Sigmoid colon (tissue), 7 donors: ENCODE measurements around the gene ACTN1. TPM values are rescaled to one million over a fixed set of nuclear protein-coding genes. Genes with fewer than 3 reads are reported as not detected.

Experiments
- DNase-seq: peaks from one replicate; pipeline ENCODE4 v3.0.0-alpha.2; 2019
- H3K27ac ChIP-seq, 4 donors: fragments of 200-600 bp; sonication (generic); one replicate each; pipeline ENCODE4 v1.5.1; 2016 to 2019; ENCODE audit warnings: mild to moderate bottlenecking in 1 of 4
- H3K27me3 ChIP-seq, 3 donors: fragments of 200-600 bp; sonication (generic); one replicate each; pipeline ENCODE4 v1.5.1; 2019; ENCODE audit warnings: mild to moderate bottlenecking in 1 of 3
- H3K36me3 ChIP-seq, 4 donors: fragments of 200-600 bp; sonication (generic); one replicate each; pipeline ENCODE4 v1.5.1; 2016 to 2019
- H3K4me1 ChIP-seq, 4 donors: fragments of 200-600 bp; sonication (generic); one replicate each; pipeline ENCODE4 v1.5.1; 2017 to 2019
- H3K4me3 ChIP-seq, 4 donors: fragments of 200-600 bp; sonication (generic); one replicate each; pipeline ENCODE4 v1.5.1; 2017 to 2019; ENCODE audit warnings: mild to moderate bottlenecking in 2 of 4, moderate library complexity in 1 of 4
- H3K9me3 ChIP-seq, 4 donors: fragments of 200-600 bp in 3 of 4; sonication (generic) in 3 of 4; one replicate each; pipeline versions ENCODE4 v1.5.1 to v1.6.1; 2013 to 2019
- EP300 ChIP-seq, 4 donors: sonication (generic); formaldehyde crosslinking; IDR thresholded peaks; one replicate each; pipeline ENCODE4 v1.6.1; 2017; ENCODE audit warnings: antibody characterized with exemption in 4 of 4
- POLR2A ChIP-seq, 2 donors: fragments of 450-650 bp; IDR thresholded peaks; one replicate each; pipeline ENCODE4 v1.6.1; 2016; ENCODE audit warnings: antibody characterized with exemption in 2 of 2, mild to moderate bottlenecking in 2 of 2, moderate library complexity in 2 of 2
- POLR2AphosphoS5 ChIP-seq, 4 donors: sonication (generic); formaldehyde crosslinking; IDR thresholded peaks; one replicate each; pipeline ENCODE4 v1.6.1; 2017; ENCODE audit warnings: antibody characterized with exemption in 4 of 4
- WGBS, 2 donors: extraction: QIAGEN DNeasy Blood & Tissue Kit; methylation state at CpG; one replicate each; pipeline ENCODE4 v1.1.7; 2013; 5-methylcytosine and 5-hydroxymethylcytosine counted together
- intact Hi-C: fragments of 100-400 bp; cut with DNase I; formaldehyde crosslinking; loops from one replicate; pipeline ENCODE4 v1.15.1; 2023
- polyA plus RNA-seq, 3 donors: library from polyadenylated mRNA; stranded (reverse); fragments of 200-250 nt; gene quantifications; one replicate each; pipeline ENCODE4 v1.2.3, GENCODE V29; 2013
- total RNA-seq, 4 donors: library from RNA; depleted of rRNA; stranded (reverse); fragments of >200 nt; gene quantifications; one replicate each; pipeline ENCODE4 v1.1.0, GENCODE V29; 2016
- TF ChIP-seq, protein P1 (sequence below), 4 experiments: fragments of 450-650 bp in 3 of 4; fragments of 200-600 bp in 1 of 4; IDR thresholded peaks; one replicate each; pipeline ENCODE4 v1.5.1; 2016 to 2019; ENCODE audit warnings: antibody characterized with exemption in 4 of 4, mild to moderate bottlenecking in 3 of 4, moderate library complexity in 2 of 4
- donor health status: healthy with polysubstance abuse.
- donor health status: Bipolar disorder and iron deficiency.
- donor health status: healthy.

The ACTN1 gene
- total and polyA plus RNA-seq, 7 donors: 20.1 to 1,069 (median 372) TPM

DNA sequence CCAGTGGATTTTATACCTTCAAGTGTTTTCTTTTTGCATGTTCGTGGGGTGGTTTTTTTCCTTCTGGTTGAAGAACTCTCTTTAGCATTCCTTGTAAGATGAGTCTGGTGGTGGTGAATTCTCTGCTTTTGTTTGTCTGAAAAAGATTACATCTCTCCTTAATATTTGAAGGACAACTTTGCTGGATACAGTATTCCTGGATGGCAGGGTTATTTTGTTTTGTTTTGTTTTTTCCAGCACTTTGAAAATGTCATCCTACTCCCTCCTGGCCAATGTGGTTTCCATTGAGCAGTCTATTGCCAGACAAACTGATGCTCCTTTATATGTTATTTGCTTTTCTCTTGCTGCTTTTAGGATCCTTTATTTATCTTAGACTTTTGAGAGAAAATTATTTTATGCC is 143.0 kb downstream of the ACTN1 start:
- Histone ChIP-seq H3K27me3 (no peaks in the 10 kb centered on the region), H3K4me3 (no peak overlapping the region), H3K36me3 (no peaks in the 10 kb centered on the region), H3K4me1 (peaks cover 0 to 9% (median 6%) of the 10 kb centered on the region in 4 donors), H3K27ac (no peak overlapping the region), H3K9me3 (peaks cover 0 to 6% (median 4%) of the 10 kb centered on the region in 4 donors)
- TF ChIP-seq, protein P1, sequence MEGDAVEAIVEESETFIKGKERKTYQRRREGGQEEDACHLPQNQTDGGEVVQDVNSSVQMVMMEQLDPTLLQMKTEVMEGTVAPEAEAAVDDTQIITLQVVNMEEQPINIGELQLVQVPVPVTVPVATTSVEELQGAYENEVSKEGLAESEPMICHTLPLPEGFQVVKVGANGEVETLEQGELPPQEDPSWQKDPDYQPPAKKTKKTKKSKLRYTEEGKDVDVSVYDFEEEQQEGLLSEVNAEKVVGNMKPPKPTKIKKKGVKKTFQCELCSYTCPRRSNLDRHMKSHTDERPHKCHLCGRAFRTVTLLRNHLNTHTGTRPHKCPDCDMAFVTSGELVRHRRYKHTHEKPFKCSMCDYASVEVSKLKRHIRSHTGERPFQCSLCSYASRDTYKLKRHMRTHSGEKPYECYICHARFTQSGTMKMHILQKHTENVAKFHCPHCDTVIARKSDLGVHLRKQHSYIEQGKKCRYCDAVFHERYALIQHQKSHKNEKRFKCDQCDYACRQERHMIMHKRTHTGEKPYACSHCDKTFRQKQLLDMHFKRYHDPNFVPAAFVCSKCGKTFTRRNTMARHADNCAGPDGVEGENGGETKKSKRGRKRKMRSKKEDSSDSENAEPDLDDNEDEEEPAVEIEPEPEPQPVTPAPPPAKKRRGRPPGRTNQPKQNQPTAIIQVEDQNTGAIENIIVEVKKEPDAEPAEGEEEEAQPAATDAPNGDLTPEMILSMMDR (IDR thresholded peaks at IDR 0.05): no peak
- no peak for TF ChIP-seq POLR2AphosphoS5 (IDR thresholded peaks at IDR 0.05)
- no peak for TF ChIP-seq EP300 (IDR thresholded peaks at IDR 0.05)
- no peak for TF ChIP-seq POLR2A (IDR thresholded peaks at IDR 0.05)
- DNase-seq: no peak
- intact Hi-C loops: no loop called here
- WGBS, 2 donors: 45 to 92% methylated on average over 1 of the region's 1 CpG

DNA sequence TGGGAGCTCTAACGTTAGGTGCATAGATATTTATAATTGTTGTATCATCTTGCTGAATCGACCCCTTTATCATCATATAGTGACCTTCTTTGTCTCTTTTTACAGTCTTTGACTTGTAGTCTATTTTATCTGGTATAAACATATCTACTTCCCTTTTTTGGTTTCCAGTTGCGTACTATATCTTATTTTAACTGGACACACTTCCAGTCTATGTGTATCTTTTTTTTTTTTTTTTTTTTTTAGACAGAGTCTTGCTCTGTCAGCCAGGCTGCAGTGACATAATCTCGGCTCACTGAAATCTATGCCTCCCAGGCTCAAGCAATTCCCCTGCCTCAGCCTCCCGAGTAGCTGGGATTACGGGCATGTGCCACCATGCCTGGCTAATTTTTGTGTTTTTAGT is 144.3 kb downstream of the ACTN1 start:
- no peak overlapping the region for H3K27ac ChIP-seq
- WGBS, 2 donors: 77 to 85% methylated on average over 6 of the region's 6 CpGs
- no peaks in the 10 kb centered on the region for H3K36me3 ChIP-seq
- peaks cover 0 to 6% (median 4%) of the 10 kb centered on the region in 4 donors for H3K9me3 ChIP-seq
- no peaks in the 10 kb centered on the region for H3K4me1 ChIP-seq
- no peak overlapping the region for H3K4me3 ChIP-seq
- H3K27me3 ChIP-seq: no peaks in the 10 kb centered on the region
- TF ChIP-seq POLR2AphosphoS5 (IDR thresholded peaks at IDR 0.05): no peak
- intact Hi-C loops: no loop called here
- DNase-seq: no peak

DNA sequence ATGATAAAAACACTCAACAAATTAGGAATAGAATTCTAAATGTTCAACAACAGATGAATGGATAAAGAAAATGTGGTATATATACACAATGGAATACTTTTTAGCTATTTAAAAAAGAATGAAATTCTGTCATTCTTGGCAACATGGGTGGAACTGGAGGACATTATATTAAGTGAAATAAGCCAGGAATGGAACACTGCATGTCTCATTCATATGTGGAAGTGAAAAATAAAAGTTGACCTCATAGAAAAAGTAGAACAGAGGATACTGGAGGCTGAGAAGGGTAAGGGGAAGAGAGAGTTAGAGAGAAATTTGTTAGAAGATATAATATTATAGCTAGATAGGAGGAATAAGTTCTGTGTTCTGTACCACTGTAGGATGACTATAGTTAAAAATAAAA is 150.4 kb downstream of the ACTN1 start:
- H3K9me3 ChIP-seq: no peaks in the 10 kb centered on the region
- H3K4me1 ChIP-seq: peaks cover 0 to 10% (median 0%) of the 10 kb centered on the region in 4 donors
- H3K27ac ChIP-seq: no peak overlapping the region
- H3K4me3 ChIP-seq: no peak overlapping the region
- no peak for TF ChIP-seq POLR2A (IDR thresholded peaks at IDR 0.05)
- TF ChIP-seq POLR2AphosphoS5 (IDR thresholded peaks at IDR 0.05): no peak
- TF ChIP-seq, protein P1 (IDR thresholded peaks at IDR 0.05): no peak
- TF ChIP-seq EP300 (IDR thresholded peaks at IDR 0.05): no peak
- DNase-seq: no peak
- H3K27me3 ChIP-seq: no peaks in the 10 kb centered on the region
- no peaks in the 10 kb centered on the region for H3K36me3 ChIP-seq
- intact Hi-C loops: loop anchor here (5.0 kb wide), 1 partner anchor 991 kb away; no protein-coding TSS in a partner anchor

DNA sequence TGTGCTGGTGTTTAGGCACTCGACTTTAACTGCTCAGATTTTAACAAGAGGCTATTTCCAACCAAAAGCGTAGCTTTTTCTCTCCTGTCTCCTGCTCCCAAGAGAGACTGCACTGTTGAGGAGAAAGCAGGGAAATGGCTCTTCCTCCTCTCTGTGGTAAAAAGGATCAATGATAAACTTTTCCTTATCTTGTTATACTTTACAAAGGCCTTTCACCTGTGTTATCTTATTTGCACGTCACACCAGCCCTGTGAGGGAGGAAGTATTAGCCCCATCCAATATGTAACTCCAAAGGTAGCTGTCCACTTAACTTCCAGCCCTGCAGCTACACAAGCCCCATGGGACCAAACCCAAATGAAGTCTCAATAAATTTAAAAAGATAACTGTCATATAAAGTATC is 153.4 kb downstream of the ACTN1 start:
- TF ChIP-seq POLR2AphosphoS5 (IDR thresholded peaks at IDR 0.05) (no peak), EP300 (IDR thresholded peaks at IDR 0.05) (no peak), POLR2A (IDR thresholded peaks at IDR 0.05) (no peak)
- TF ChIP-seq, protein P1 (IDR thresholded peaks at IDR 0.05): no peak
- no peaks in the 10 kb centered on the region for H3K27me3 ChIP-seq
- intact Hi-C loops: loop anchor here (5.0 kb wide), 1 partner anchor 988 kb away; no protein-coding TSS in a partner anchor
- no peaks in the 10 kb centered on the region for H3K36me3 ChIP-seq
- WGBS, 2 donors: 60 to 79% methylated on average over 3 of the region's 3 CpGs
- H3K27ac ChIP-seq: no peak overlapping the region
- no peak overlapping the region for H3K4me3 ChIP-seq
- H3K9me3 ChIP-seq: no peaks in the 10 kb centered on the region
- peaks cover 0 to 10% (median 0%) of the 10 kb centered on the region in 4 donors for H3K4me1 ChIP-seq
- no peak for DNase-seq

DNA sequence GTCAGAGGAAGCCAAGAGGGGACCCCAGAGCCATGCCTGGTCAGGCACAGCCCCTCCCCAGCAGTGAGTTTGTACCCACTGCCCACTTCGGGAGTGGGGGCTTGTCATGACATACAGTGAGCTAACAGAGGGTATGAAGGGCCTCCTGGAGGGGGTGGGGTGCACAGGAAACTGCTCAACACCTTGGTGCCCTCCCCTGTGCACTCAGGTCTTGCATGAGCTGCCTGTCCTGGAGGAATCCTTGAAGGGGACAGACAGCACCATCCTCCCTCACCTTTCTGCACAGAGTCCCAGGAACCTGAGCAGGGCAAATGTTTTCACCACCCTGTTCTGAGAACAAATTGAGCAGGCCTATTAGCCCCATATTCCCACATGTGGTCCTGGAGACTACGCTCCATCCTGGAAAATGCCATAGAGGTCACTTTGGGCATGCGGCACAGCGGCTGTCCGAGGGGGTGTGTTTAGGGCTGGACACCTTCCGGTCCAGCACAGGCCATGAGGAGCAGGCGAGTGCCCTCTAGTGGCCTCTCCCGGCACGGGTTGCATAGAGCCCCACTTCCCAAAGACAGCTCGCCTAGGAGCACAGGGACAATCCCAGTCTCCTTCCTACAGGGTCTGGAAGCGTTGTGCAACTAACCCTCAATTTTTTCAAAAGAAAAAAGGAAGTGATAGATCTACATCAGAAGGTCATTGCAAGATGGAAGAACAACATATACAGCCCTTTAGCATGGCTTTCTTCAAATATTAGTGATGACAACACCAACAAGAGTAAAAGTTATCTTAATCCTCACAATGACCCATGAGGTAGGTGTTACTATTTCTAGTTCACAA is 154.4 kb downstream of the ACTN1 start:
- Histone ChIP-seq H3K9me3 (no peaks in the 10 kb centered on the region), H3K36me3 (no peaks in the 10 kb centered on the region), H3K27me3 (no peaks in the 10 kb centered on the region), H3K27ac (no peak overlapping the region), H3K4me1 (peaks cover 0 to 15% (median 4%) of the 10 kb centered on the region in 4 donors), H3K4me3 (no peak overlapping the region)
- 21 to 51% methylated on average over 11 of the region's 11 CpGs for WGBS, 2 donors
- DNase-seq: peak; percentile 91
- intact Hi-C loops: loop anchor here (5.0 kb wide), 1 partner anchor 987 kb away; no protein-coding TSS in a partner anchor
- TF ChIP-seq POLR2AphosphoS5 (IDR thresholded peaks at IDR 0.05): no peak
- TF ChIP-seq, protein P1 (IDR thresholded peaks at IDR 0.05): peak; percentile 54 to 74 (median 72)
